Measurements from ENCODE around the gene SCEL. TPM values are rescaled to one million over a fixed set of nuclear protein-coding genes. Genes with fewer than 3 reads are reported as not detected.
"Not testable (repeated sequence)": the region's sequence is repeated elsewhere in the genome, so short reads cannot be mapped to it uniquely, and the experiment has no call there.

SCEL gene
- total RNA-seq, 4 donors from 2014 or later = 250 to 300 (median 290) TPM

- Histone ChIP-seq H3K27ac (no peak overlapping the region), H3K9me3 (no peaks in the 10 kb centered on the region), H3K4me3 (no peak overlapping the region), H3K4me1 (no peaks in the 10 kb centered on the region), H3K36me3 (no peaks in the 10 kb centered on the region), H3K27me3 (no peaks in the 10 kb centered on the region)
- no peak for DNase-seq (ENCODE audit: low spot score in 2 of 2)
- TF ChIP-seq POLR2A (IDR thresholded peaks at IDR 0.05) = no peak
- TF ChIP-seq CTCF (IDR thresholded peaks at IDR 0.05) = no peak
- no peak for TF ChIP-seq EP300 (IDR thresholded peaks at IDR 0.05)
- TF ChIP-seq POLR2AphosphoS5 (IDR thresholded peaks at IDR 0.05) = no peak
Observed at GRCh38 chr13:77650409-77650808, 114.9 kb downstream of the SCEL start.

GRCh38 chr13:77653301-77653700, 117.8 kb downstream of the SCEL start:
- DNase-seq (ENCODE audit: low spot score in 2 of 2) = no peak
- no peak overlapping the region for H3K27ac ChIP-seq
- no peak overlapping the region for H3K4me3 ChIP-seq
- no peaks in the 10 kb centered on the region for H3K27me3 ChIP-seq
- no peak for TF ChIP-seq POLR2AphosphoS5 (IDR thresholded peaks at IDR 0.05)
- TF ChIP-seq POLR2A (IDR thresholded peaks at IDR 0.05) = no peak
- TF ChIP-seq EP300 (IDR thresholded peaks at IDR 0.05) = no peak
- no peak for TF ChIP-seq CTCF (IDR thresholded peaks at IDR 0.05)
- no peaks in the 10 kb centered on the region for H3K4me1 ChIP-seq
- H3K36me3 ChIP-seq = no peaks in the 10 kb centered on the region
- WGBS = 89% methylated on average over 2 of the region's 2 CpGs
- H3K9me3 ChIP-seq = no peaks in the 10 kb centered on the region

- not testable (repeated sequence) for H3K36me3 ChIP-seq; H3K4me3 ChIP-seq; H3K4me1 ChIP-seq; H3K27ac ChIP-seq; H3K9me3 ChIP-seq; DNase-seq (ENCODE audit: low spot score in 2 of 2); H3K27me3 ChIP-seq
- 76% methylated on average over 5 of the region's 23 CpGs for WGBS
Observed at GRCh38 chr13:77660016-77660415, 124.5 kb downstream of the SCEL start.

- Histone ChIP-seq H3K27me3 (no peaks in the 10 kb centered on the region), H3K4me3 (no peak overlapping the region), H3K27ac (no peak overlapping the region), H3K9me3 (no peaks in the 10 kb centered on the region), H3K4me1 (no peaks in the 10 kb centered on the region), H3K36me3 (no peaks in the 10 kb centered on the region)
- 94% methylated on average over 8 of the region's 15 CpGs for WGBS
- no peak for DNase-seq (ENCODE audit: low spot score in 2 of 2)
- TF ChIP-seq POLR2A (IDR thresholded peaks at IDR 0.05) (no peak), CTCF (IDR thresholded peaks at IDR 0.05) (no peak), EP300 (IDR thresholded peaks at IDR 0.05) (no peak), POLR2AphosphoS5 (IDR thresholded peaks at IDR 0.05) (no peak)
Observed at GRCh38 chr13:77660841-77661250, 125.3 kb downstream of the SCEL start.

GRCh38 chr13:77662301-77662700, 126.8 kb downstream of the SCEL start:
- H3K27ac ChIP-seq; DNase-seq (ENCODE audit: low spot score in 2 of 2); H3K36me3 ChIP-seq; H3K9me3 ChIP-seq; H3K4me1 ChIP-seq; H3K27me3 ChIP-seq; H3K4me3 ChIP-seq: not testable (repeated sequence)
- 90% methylated on average over 16 of the region's 16 CpGs for WGBS

- WGBS = no CpG with 5 or more reads among the region's 15 CpGs
- H3K4me3 ChIP-seq; H3K4me1 ChIP-seq; H3K27me3 ChIP-seq; H3K36me3 ChIP-seq; DNase-seq (ENCODE audit: low spot score in 2 of 2); H3K9me3 ChIP-seq; H3K27ac ChIP-seq: not testable (repeated sequence)
Observed at GRCh38 chr13:77662831-77663230, 127.3 kb downstream of the SCEL start.

GRCh38 chr13:77674852-77675251, 139.3 kb downstream of the SCEL start:
- H3K27ac ChIP-seq = no peak overlapping the region
- TF ChIP-seq POLR2AphosphoS5 (IDR thresholded peaks at IDR 0.05) = no peak
- no peak for TF ChIP-seq POLR2A (IDR thresholded peaks at IDR 0.05)
- no peak for TF ChIP-seq CTCF (IDR thresholded peaks at IDR 0.05)
- no peak for TF ChIP-seq EP300 (IDR thresholded peaks at IDR 0.05)

More at GRCh38 chr13:77674852-77675251, 139.3 kb downstream of the SCEL start:
- no peaks in the 10 kb centered on the region for H3K36me3 ChIP-seq
- DNase-seq (ENCODE audit: low spot score in 2 of 2) = no peak
- H3K9me3 ChIP-seq = no peaks in the 10 kb centered on the region
- H3K4me3 ChIP-seq = no peak overlapping the region
- H3K4me1 ChIP-seq = no peaks in the 10 kb centered on the region
- peaks cover 6% of the 10 kb centered on the region for H3K27me3 ChIP-seq
